Glutamatergic neuron (in vitro differentiated cells): ENCODE results near the gene EIF2B2. TPM values are rescaled to one million over a fixed set of nuclear protein-coding genes. Genes with fewer than 3 reads are reported as not detected.

ENCODE experiments used
- DNase-seq: peaks from one replicate; pipeline ENCODE4 v3.0.0; 2022
- H3K27ac Mint-ChIP-seq: one replicate; pipeline ENCODE4 v1.8.0; 2020; ENCODE audit warnings: mild to moderate bottlenecking, mixed read lengths, inconsistent platforms; ENCODE audit not compliant: unreplicated experiment
- H3K27me3 Mint-ChIP-seq: one replicate; pipeline ENCODE4 v1.8.0; 2020; ENCODE audit warnings: mild to moderate bottlenecking, moderate library complexity, mixed read lengths, inconsistent platforms; ENCODE audit not compliant: unreplicated experiment
- H3K36me3 Mint-ChIP-seq: one replicate; pipeline ENCODE4 v1.8.0; 2020; ENCODE audit warnings: mild to moderate bottlenecking, mixed read lengths, inconsistent platforms; ENCODE audit not compliant: unreplicated experiment
- H3K4me1 Mint-ChIP-seq: one replicate; pipeline ENCODE4 v1.8.0; 2020; ENCODE audit warnings: mild to moderate bottlenecking, low read depth, mixed read lengths, inconsistent platforms; ENCODE audit not compliant: unreplicated experiment
- H3K4me3 Mint-ChIP-seq: one replicate; pipeline ENCODE4 v1.8.0; 2020; ENCODE audit warnings: mild to moderate bottlenecking, mixed read lengths, inconsistent platforms; ENCODE audit not compliant: unreplicated experiment
- H3K9me3 Mint-ChIP-seq: one replicate; pipeline ENCODE4 v1.8.0; 2020; ENCODE audit warnings: mild to moderate bottlenecking, moderate library complexity, mixed read lengths, inconsistent platforms; ENCODE audit not compliant: unreplicated experiment
- total RNA-seq: library from RNA; stranded (reverse); fragmentation: NEBNext Ultra II Directional; extraction: Animal tissue kit (Norgen Biotek cat#: 25700); gene quantifications from one replicate; pipeline ENCODE4 v1.2.1, GENCODE V29; 2021; ENCODE audit not compliant: unreplicated experiment
- TF ChIP-seq, protein P1 (sequence below): fragments of 200-600 bp; sonication (generic); IDR thresholded peaks from one replicate; pipeline ENCODE4 v1.5.0; 2021; ENCODE audit not compliant: partially characterized antibody, unreplicated experiment

Gene EIF2B2
- total RNA-seq, 1 donor from 2014 or later = 39.6 TPM

- TF ChIP-seq, protein P1, sequence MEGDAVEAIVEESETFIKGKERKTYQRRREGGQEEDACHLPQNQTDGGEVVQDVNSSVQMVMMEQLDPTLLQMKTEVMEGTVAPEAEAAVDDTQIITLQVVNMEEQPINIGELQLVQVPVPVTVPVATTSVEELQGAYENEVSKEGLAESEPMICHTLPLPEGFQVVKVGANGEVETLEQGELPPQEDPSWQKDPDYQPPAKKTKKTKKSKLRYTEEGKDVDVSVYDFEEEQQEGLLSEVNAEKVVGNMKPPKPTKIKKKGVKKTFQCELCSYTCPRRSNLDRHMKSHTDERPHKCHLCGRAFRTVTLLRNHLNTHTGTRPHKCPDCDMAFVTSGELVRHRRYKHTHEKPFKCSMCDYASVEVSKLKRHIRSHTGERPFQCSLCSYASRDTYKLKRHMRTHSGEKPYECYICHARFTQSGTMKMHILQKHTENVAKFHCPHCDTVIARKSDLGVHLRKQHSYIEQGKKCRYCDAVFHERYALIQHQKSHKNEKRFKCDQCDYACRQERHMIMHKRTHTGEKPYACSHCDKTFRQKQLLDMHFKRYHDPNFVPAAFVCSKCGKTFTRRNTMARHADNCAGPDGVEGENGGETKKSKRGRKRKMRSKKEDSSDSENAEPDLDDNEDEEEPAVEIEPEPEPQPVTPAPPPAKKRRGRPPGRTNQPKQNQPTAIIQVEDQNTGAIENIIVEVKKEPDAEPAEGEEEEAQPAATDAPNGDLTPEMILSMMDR = no peak
- no peaks in the 10 kb centered on the region for H3K9me3 Mint-ChIP-seq
- H3K27me3 Mint-ChIP-seq = no peaks in the 10 kb centered on the region
- no peaks in the 10 kb centered on the region for H3K4me1 Mint-ChIP-seq
- no peaks in the 10 kb centered on the region for H3K36me3 Mint-ChIP-seq
- no peak for DNase-seq
- no peak overlapping the region for H3K4me3 Mint-ChIP-seq
- H3K27ac Mint-ChIP-seq = no peak overlapping the region
Measured at GRCh38 chr14:75011356-75011994, 8.8 kb downstream of the EIF2B2 start.

- Mint-ChIP-seq H3K9me3 (no peaks in the 10 kb centered on the region), H3K27me3 (no peaks in the 10 kb centered on the region), H3K4me1 (no peaks in the 10 kb centered on the region), H3K4me3 (no peak overlapping the region), H3K36me3 (no peaks in the 10 kb centered on the region), H3K27ac (no peak overlapping the region)
- DNase-seq = no peak
- TF ChIP-seq, protein P1 = no peak
Measured at GRCh38 chr14:75013290-75013689, 10.6 kb downstream of the EIF2B2 start.

GRCh38 chr14:75015496-75015895 lies 12.8 kb downstream of the EIF2B2 start:
- H3K27ac Mint-ChIP-seq = no peak overlapping the region
- no peak for DNase-seq
- H3K9me3 Mint-ChIP-seq = no peaks in the 10 kb centered on the region
- no peaks in the 10 kb centered on the region for H3K36me3 Mint-ChIP-seq
- H3K4me3 Mint-ChIP-seq = no peak overlapping the region
- H3K4me1 Mint-ChIP-seq = no peaks in the 10 kb centered on the region
- TF ChIP-seq, protein P1 = no peak
- no peaks in the 10 kb centered on the region for H3K27me3 Mint-ChIP-seq

DNA sequence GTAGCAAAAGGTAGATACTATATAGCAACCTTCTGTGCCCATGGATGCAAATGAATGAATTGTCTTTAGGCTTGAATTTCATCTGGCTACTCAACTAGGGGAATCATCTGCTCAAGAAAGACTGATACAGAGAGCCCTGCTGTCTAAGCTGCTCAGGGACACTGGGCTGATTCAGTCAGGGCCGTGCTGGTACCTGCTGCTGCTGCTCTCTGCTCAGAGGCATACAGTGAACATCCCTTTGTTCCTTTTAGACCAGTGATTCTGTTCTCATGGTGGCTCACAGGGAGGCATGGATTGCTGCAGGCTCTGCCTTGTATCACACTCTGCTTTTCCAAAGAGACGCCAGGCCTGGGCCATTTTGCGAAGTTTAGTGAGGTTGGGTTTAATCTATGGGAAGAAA lies 14.1 kb downstream of the EIF2B2 start:
- H3K27ac Mint-ChIP-seq = peak overlapping the region; percentile 57
- no peaks in the 10 kb centered on the region for H3K9me3 Mint-ChIP-seq
- H3K36me3 Mint-ChIP-seq = no peaks in the 10 kb centered on the region
- H3K4me1 Mint-ChIP-seq = no peaks in the 10 kb centered on the region
- DNase-seq = peak; percentile 15
- no peak overlapping the region for H3K4me3 Mint-ChIP-seq
- TF ChIP-seq, protein P1 = no peak
- no peaks in the 10 kb centered on the region for H3K27me3 Mint-ChIP-seq

GRCh38 chr14:75018694-75019093 lies 16.0 kb downstream of the EIF2B2 start:
- Mint-ChIP-seq H3K4me1 (no peaks in the 10 kb centered on the region), H3K36me3 (no peaks in the 10 kb centered on the region)

More at GRCh38 chr14:75018694-75019093, 16.0 kb downstream of the EIF2B2 start:
- Mint-ChIP-seq H3K4me3 (no peak overlapping the region), H3K27me3 (no peaks in the 10 kb centered on the region), H3K9me3 (peaks cover 1% of the 10 kb centered on the region), H3K27ac (no peak overlapping the region)
- TF ChIP-seq, protein P1 = no peak
- no peak for DNase-seq
